ENCODE measurements around the gene PRKAR2B. TPM values are rescaled to one million over a fixed set of nuclear protein-coding genes. Genes with fewer than 3 reads are reported as not detected.

The PRKAR2B gene
- polyA plus RNA-seq, 1 donor from 2014 or later, result 297 TPM

DNA sequence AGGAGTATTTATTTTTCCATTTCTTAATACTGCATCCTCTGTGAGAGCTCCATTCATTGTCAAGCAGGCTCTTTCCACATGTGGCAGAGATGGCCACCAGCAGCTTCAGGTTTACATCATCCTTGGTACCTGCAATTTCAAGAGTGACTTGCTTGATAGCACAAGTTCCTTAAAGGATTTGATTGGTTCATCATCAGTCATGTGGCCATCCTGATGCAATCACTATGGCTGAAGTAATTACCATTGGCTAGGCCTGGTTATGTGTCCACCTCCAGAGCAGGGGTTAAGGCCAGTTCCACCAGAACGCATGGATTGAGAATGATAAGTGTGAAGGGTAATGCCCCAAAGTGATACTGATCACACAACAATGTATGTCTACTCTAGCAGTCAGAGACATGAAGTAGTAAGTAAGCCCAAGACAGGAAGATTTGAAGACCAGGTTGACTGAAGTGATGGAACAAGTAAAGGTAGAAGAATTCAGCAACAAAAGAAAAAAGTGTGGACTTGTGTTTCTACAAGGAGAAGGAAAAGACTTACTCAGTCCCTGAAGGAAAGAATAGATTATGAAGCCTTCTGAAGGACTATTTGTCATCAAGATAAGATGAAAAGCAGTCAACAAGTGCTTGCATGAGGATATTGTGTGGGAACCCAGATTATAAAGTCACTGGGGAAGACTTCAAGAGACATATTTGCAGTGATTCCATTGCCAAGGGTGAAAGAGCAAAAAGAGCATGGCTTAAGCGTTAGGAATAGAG is 26.4 kb upstream of the PRKAR2B start:
- no peaks in the 10 kb centered on the region for H3K27me3 ChIP-seq (ENCODE audit: insufficient read depth, low read depth, low read length)
- H3F3A ChIP-seq (ENCODE audit: insufficient read depth, low read length, poor library complexity, severe bottlenecking), result no peaks in the 10 kb centered on the region
- H3K27ac ChIP-seq (ENCODE audit: low read length), result no peak overlapping the region
- H4K20me1 ChIP-seq (ENCODE audit: insufficient read depth), result no peaks in the 10 kb centered on the region
- H3K4me3 ChIP-seq (ENCODE audit: low read length), result no peak overlapping the region
- H3K9me2 ChIP-seq (ENCODE audit: insufficient read depth, low read length), result no peaks in the 10 kb centered on the region
- H3K9me3 ChIP-seq (ENCODE audit: low read length), result no peaks in the 10 kb centered on the region
- H2AFZ ChIP-seq (ENCODE audit: low read depth, low read length), result no peak overlapping the region
- no peak overlapping the region for H3K4me2 ChIP-seq (ENCODE audit: low read length)
- no peaks in the 10 kb centered on the region for H3K79me2 ChIP-seq (replicated peaks; ENCODE audit: insufficient read depth, low read length)
- H3K36me3 ChIP-seq (ENCODE audit: insufficient read depth, low read length), result no peaks in the 10 kb centered on the region
- no peak overlapping the region for H3K9ac ChIP-seq (ENCODE audit: low read length)
- TF ChIP-seq POLR2AphosphoS5 (IDR thresholded peaks at IDR 0.05) (no peak), MXI1 (conservative IDR thresholded peaks at IDR 0.05; ENCODE audit: poor library complexity, severe bottlenecking) (no peak), EZH2 (IDR thresholded peaks at IDR 0.05; ENCODE audit: borderline replicate concordance, insufficient read depth, low read length, poor library complexity, severe bottlenecking) (no peak), EP300 (conservative IDR thresholded peaks at IDR 0.05; ENCODE audit: poor library complexity, severe bottlenecking) (no peak), CTCF (IDR thresholded peaks at IDR 0.05; ENCODE audit: poor library complexity, severe bottlenecking) (no peak), RAD21 (conservative IDR thresholded peaks at IDR 0.05) (no peak)

DNA sequence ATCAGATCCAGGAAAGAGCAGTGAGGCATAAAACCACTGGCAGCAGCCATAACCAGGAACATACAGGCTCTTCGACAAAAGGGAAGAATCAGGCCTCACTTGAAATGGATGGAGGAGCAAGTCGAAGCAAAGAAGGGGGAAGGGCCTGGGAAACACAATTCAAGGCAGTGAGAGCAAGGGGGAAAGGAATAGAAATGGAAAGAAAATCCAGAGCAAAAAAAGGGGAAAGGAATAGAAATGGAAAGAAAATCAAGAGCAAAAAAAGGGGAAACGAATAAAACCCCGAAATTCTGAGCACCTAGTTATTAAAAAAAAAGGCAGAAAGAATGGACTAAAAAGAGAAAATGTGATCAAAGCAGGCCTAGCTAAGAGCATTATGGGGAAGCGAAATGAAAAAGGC is 24.1 kb upstream of the PRKAR2B start:
- Histone ChIP-seq H3F3A (ENCODE audit: insufficient read depth, low read length, poor library complexity, severe bottlenecking) (no peaks in the 10 kb centered on the region), H2AFZ (ENCODE audit: low read depth, low read length) (no peak overlapping the region), H3K9me2 (ENCODE audit: insufficient read depth, low read length) (no peaks in the 10 kb centered on the region), H3K9me3 (ENCODE audit: low read length) (no peaks in the 10 kb centered on the region), H3K9ac (ENCODE audit: low read length) (no peak overlapping the region), H4K20me1 (ENCODE audit: insufficient read depth) (no peaks in the 10 kb centered on the region), H3K79me2 (replicated peaks; ENCODE audit: insufficient read depth, low read length) (no peaks in the 10 kb centered on the region), H3K36me3 (ENCODE audit: insufficient read depth, low read length) (no peaks in the 10 kb centered on the region), H3K27me3 (ENCODE audit: insufficient read depth, low read depth, low read length) (no peaks in the 10 kb centered on the region), H3K4me3 (ENCODE audit: low read length) (no peak overlapping the region), H3K4me2 (ENCODE audit: low read length) (no peak overlapping the region), H3K27ac (ENCODE audit: low read length) (no peak overlapping the region)
- TF ChIP-seq TAF1 (IDR thresholded peaks at IDR 0.05; ENCODE audit: low read depth) (no peak), REST (IDR thresholded peaks at IDR 0.05; ENCODE audit: borderline replicate concordance) (no peak), RAD21 (conservative IDR thresholded peaks at IDR 0.05) (no peak), EP300 (conservative IDR thresholded peaks at IDR 0.05; ENCODE audit: poor library complexity, severe bottlenecking) (no peak), MXI1 (conservative IDR thresholded peaks at IDR 0.05; ENCODE audit: poor library complexity, severe bottlenecking) (no peak), POLR2AphosphoS5 (IDR thresholded peaks at IDR 0.05) (no peak), CTCF (IDR thresholded peaks at IDR 0.05; ENCODE audit: poor library complexity, severe bottlenecking) (no peak), EZH2 (IDR thresholded peaks at IDR 0.05; ENCODE audit: borderline replicate concordance, insufficient read depth, low read length, poor library complexity, severe bottlenecking) (no peak), SMC3 (conservative IDR thresholded peaks at IDR 0.05; ENCODE audit: poor library complexity) (no peak)
